A549 (cell line): ENCODE data around the gene LAMA3. TPM values are rescaled to one million over a fixed set of nuclear protein-coding genes. Genes with fewer than 3 reads are reported as not detected.

Experiments used
- ATAC-seq, 2 experiments: fragments of 200-7000 bp in 1 of 2; fragments of >200 bp in 1 of 2; cut with Nextera tagmentation in 1 of 2; cut with Tn5 transposase in 1 of 2; 3 replicates each; pipeline versions ENCODE4 v1.8.0 to v1.9.1; 2018 to 2020; ENCODE audit warnings: mild to moderate bottlenecking in 1 of 2, moderate library complexity in 1 of 2
- CTCF ChIA-PET: fragments of 300-600 bp; sonication (Branson Sonifier 250); formaldehyde crosslinking; extraction: SDS; loops from one replicate; lab custom pipeline; 2021; ENCODE audit warnings: antibody characterized with exemption, inconsistent platforms; lab: Yijun Ruan, JAX
- POLR2A ChIA-PET: fragments of 350-600 bp; formaldehyde crosslinking; extraction: SDS; loops from one replicate; lab custom pipeline; 2021; ENCODE audit warnings: antibody characterized with exemption, inconsistent platforms; lab: Yijun Ruan, JAX
- DNase-seq, 2 experiments: peaks; one replicate each; pipeline versions ENCODE4 v3.0.0 to v3.0.0-alpha.2; 2011 to 2016; ENCODE audit warnings: low read depth in 1 of 2, low spot score in 1 of 2
- FAIRE-seq: peaks from 2 replicates; lab custom pipeline; 2011; peaks lifted over from hg19 to GRCh38; lab: Jason Lieb, UNC
- H3K27ac ChIP-seq, 2 experiments: fragments of >200 bp; sonication (Bioruptor Twin); formaldehyde crosslinking; 3 replicates each; pipeline ENCODE4 v1.5.1; 2016 to 2017
- H3K4me1 ChIP-seq: fragments of >200 bp; sonication (Bioruptor Twin); formaldehyde crosslinking; 3 replicates; pipeline ENCODE4 v1.6.1; 2016
- H3K4me2 ChIP-seq: fragments of >200 bp; sonication (Bioruptor Twin); formaldehyde crosslinking; 3 replicates; pipeline ENCODE4 v1.6.1; 2016
- H3K4me3 ChIP-seq: fragments of >200 bp; sonication (Bioruptor Twin); formaldehyde crosslinking; 3 replicates; pipeline ENCODE4 v1.5.1; 2016
- H3K9me3 ChIP-seq: fragments of >200 bp; sonication (Bioruptor Twin); formaldehyde crosslinking; 3 replicates; pipeline ENCODE4 v1.6.1; 2016
- ATOH8 ChIP-seq: fragments of 250-450 bp; sonication (Bioruptor Pico); IDR thresholded peaks from 2 replicates; pipeline ENCODE4 v1.5.0; 2020; ENCODE audit warnings: low read depth, mild to moderate bottlenecking, moderate library complexity
- BHLHE40 ChIP-seq: IDR thresholded peaks from 2 replicates; pipeline ENCODE4 v1.6.1; 2012; ENCODE audit warnings: low read depth, low read length, inconsistent platforms
- CBX8 ChIP-seq: fragments of 200-600 bp; sonication (generic); IDR thresholded peaks from 2 replicates; pipeline ENCODE4 v1.6.1; 2016
- CEBPB ChIP-seq, 2 experiments: fragments of >200 bp in 1 of 2; sonication (Bioruptor Twin) in 1 of 2; formaldehyde crosslinking in 1 of 2; IDR thresholded peaks; 2 replicates each; pipeline ENCODE4 v1.6.1; 2012 to 2016
- CHD4 ChIP-seq: fragments of 200-600 bp; sonication (generic); IDR thresholded peaks from 2 replicates; pipeline ENCODE4 v1.6.1; 2016; ENCODE audit warnings: antibody characterized with exemption, mild to moderate bottlenecking, borderline replicate concordance
- EHMT2 ChIP-seq: fragments of 200-600 bp; sonication (generic); IDR thresholded peaks from 2 replicates; pipeline ENCODE4 v1.6.1; 2016; ENCODE audit warnings: antibody characterized with exemption, low read depth, mild to moderate bottlenecking, moderate library complexity
- ELK1 ChIP-seq: fragments of 150-350 bp; IDR thresholded peaks from 2 replicates; pipeline ENCODE4 v1.6.1; 2014; ENCODE audit warnings: low read depth, mild to moderate bottlenecking, low read length
- ESRRA ChIP-seq: fragments of 150-350 bp; IDR thresholded peaks from 2 replicates; pipeline ENCODE4 v1.6.1; 2014; ENCODE audit warnings: mild to moderate bottlenecking, low read length, borderline replicate concordance
- FOXS1 ChIP-seq: fragments of 250-450 bp; sonication (Bioruptor Pico); IDR thresholded peaks from 2 replicates; pipeline ENCODE4 v1.5.0; 2020; ENCODE audit warnings: mild to moderate bottlenecking, moderate library complexity
- HES2 ChIP-seq: fragments of >200 bp; sonication (Bioruptor Twin); formaldehyde crosslinking; IDR thresholded peaks from 2 replicates; pipeline ENCODE4 v1.6.1; 2016
- HEYL ChIP-seq: fragments of 250-450 bp; sonication (Bioruptor Pico); IDR thresholded peaks from 2 replicates; pipeline ENCODE4 v1.8.0; 2021; ENCODE audit warnings: mild to moderate bottlenecking, moderate library complexity
- HOXA7 ChIP-seq: fragments of 250-450 bp; sonication (Bioruptor Pico); IDR thresholded peaks from 2 replicates; pipeline ENCODE4 v1.5.0; 2020; ENCODE audit warnings: mild to moderate bottlenecking, moderate library complexity
- HOXB5 ChIP-seq: fragments of 250-450 bp; sonication (Bioruptor Pico); IDR thresholded peaks from 2 replicates; pipeline ENCODE4 v1.5.0; 2020; ENCODE audit warnings: mild to moderate bottlenecking, moderate library complexity
- KDM1A ChIP-seq: fragments of 200-600 bp; sonication (generic); IDR thresholded peaks from 2 replicates; pipeline ENCODE4 v1.6.1; 2016; ENCODE audit warnings: low read depth, mild to moderate bottlenecking
- MAFK ChIP-seq: fragments of 450-650 bp; IDR thresholded peaks from 2 replicates; pipeline ENCODE4 v1.6.1; 2014; ENCODE audit not compliant: partially characterized antibody
- MAZ ChIP-seq: fragments of 150-350 bp; IDR thresholded peaks from 2 replicates; pipeline ENCODE4 v1.6.1; 2014; ENCODE audit warnings: antibody characterized with exemption, low read depth, low read length, borderline replicate concordance
- MYC ChIP-seq: IDR thresholded peaks from 2 replicates; pipeline ENCODE4 v1.6.1; 2012; ENCODE audit warnings: mild to moderate bottlenecking, inconsistent platforms, low read length, improper control_type of control experiment, borderline replicate concordance
- NFE2L2 ChIP-seq: fragments of 150-350 bp; conservative IDR thresholded peaks from 2 replicates; pipeline ENCODE4 v1.6.1; 2014; ENCODE audit warnings: low read length
- PBX3 ChIP-seq: IDR thresholded peaks from 2 replicates; pipeline ENCODE4 v1.6.1; 2012
- PHF8 ChIP-seq: fragments of 200-600 bp; sonication (generic); IDR thresholded peaks from 2 replicates; pipeline ENCODE4 v1.6.1; 2016; ENCODE audit warnings: low read depth, mild to moderate bottlenecking, antibody characterized with exemption, moderate library complexity, borderline replicate concordance
- POLR2A ChIP-seq: IDR thresholded peaks from 2 replicates; pipeline ENCODE4 v1.6.1; 2012; ENCODE audit warnings: mild to moderate bottlenecking, low read length
- RAD21 ChIP-seq, 2 experiments: fragments of >200 bp in 1 of 2; sonication (Bioruptor Twin) in 1 of 2; formaldehyde crosslinking in 1 of 2; IDR thresholded peaks in 1 of 2; conservative IDR thresholded peaks in 1 of 2; 2 replicates in 1 of 2; 3 replicates in 1 of 2; pipeline ENCODE4 v1.6.1; 2012 to 2018; ENCODE audit warnings: inconsistent platforms in 1 of 2
- RFX5 ChIP-seq: fragments of 450-650 bp; IDR thresholded peaks from 2 replicates; pipeline ENCODE4 v1.7.1; 2014; ENCODE audit warnings: antibody characterized with exemption, mild to moderate bottlenecking, moderate library complexity
- RNF2 ChIP-seq: fragments of 200-600 bp; sonication (generic); IDR thresholded peaks from 2 replicates; pipeline ENCODE4 v1.6.1; 2016; ENCODE audit warnings: low read depth, mild to moderate bottlenecking, antibody characterized with exemption, moderate library complexity, borderline replicate concordance
- SMC3 ChIP-seq: fragments of >200 bp; sonication (Bioruptor Twin); formaldehyde crosslinking; IDR thresholded peaks from 3 replicates; pipeline ENCODE4 v1.6.1; 2018; ENCODE audit warnings: inconsistent platforms
- SREBF2 ChIP-seq: fragments of 450-650 bp; IDR thresholded peaks from 2 replicates; pipeline ENCODE4 v1.6.1; 2014; ENCODE audit warnings: mild to moderate bottlenecking, moderate library complexity
- TFCP2L1 ChIP-seq: fragments of 250-450 bp; sonication (Bioruptor Pico); IDR thresholded peaks from 2 replicates; pipeline ENCODE4 v1.5.0; 2021; ENCODE audit warnings: mild to moderate bottlenecking
- USF2 ChIP-seq: fragments of 450-650 bp; IDR thresholded peaks from 2 replicates; pipeline ENCODE4 v1.6.1; 2014; ENCODE audit warnings: antibody characterized with exemption
- ZFP36 ChIP-seq: fragments of 450-650 bp; IDR thresholded peaks from 2 replicates; pipeline ENCODE4 v1.6.1; 2014; ENCODE audit warnings: borderline replicate concordance; ENCODE audit not compliant: partially characterized antibody
- ZNF302 ChIP-seq: fragments of 250-450 bp; sonication (Bioruptor Pico); IDR thresholded peaks from 2 replicates; pipeline ENCODE4 v1.9.0; 2021; ENCODE audit warnings: inconsistent platforms, mild to moderate bottlenecking, moderate library complexity
- ZSCAN20 ChIP-seq: fragments of 250-450 bp; sonication (Bioruptor Pico); IDR thresholded peaks from 2 replicates; pipeline ENCODE4 v1.8.0; 2022; ENCODE audit warnings: mild to moderate bottlenecking, moderate library complexity
- WGBS: methylation state at CpG from one replicate; pipeline ENCODE4 v1.1.6; 2017; ENCODE audit errors: missing lambda C conversion rate; 5-methylcytosine and 5-hydroxymethylcytosine counted together
- polyA plus RNA-seq, 4 experiments: library from polyadenylated mRNA; depleted of rRNA in 3 of 4; stranded (reverse); fragments of >200 nt; fragmentation: RNase III in 1 of 4; extraction: RNeasy Plus Mini Kit Qiagen cat#74134 plus additional on column Dnase treatment in 1 of 4; gene quantifications; 2 replicates in 3 of 4; 3 replicates in 1 of 4; pipeline ENCODE4 v1.2.3, GENCODE V29; 2011 to 2017

LAMA3 gene
- polyA plus RNA-seq, 2 of the 4 experiments (the other 2 are of a cell fraction), result 18.2 to 31.0 TPM

- TF ChIP-seq RAD21 (conservative IDR thresholded peaks at IDR 0.05 in 1 of 2, IDR thresholded peaks at IDR 0.05 in 1 of 2) (no peak), KDM1A (no peak), SREBF2 (no peak), EHMT2 (no peak), BHLHE40 (no peak), FOXS1 (CRISPR knock-in tag) (no peak), TFCP2L1 (CRISPR knock-in tag) (no peak), ELK1 (no peak), MAFK (no peak)
These were observed 253.9 kb downstream of the LAMA3 start (continued) for GRCh38 chr18:23943104-23943503.

GRCh38 chr18:23943903-23944624 lies 254.8 kb downstream of the LAMA3 start:
- Histone ChIP-seq H3K27ac (no peak overlapping the region), H3K9me3 (no peaks in the 10 kb centered on the region), H3K4me2 (no peak overlapping the region), H3K4me1 (no peaks in the 10 kb centered on the region), H3K4me3 (no peak overlapping the region)
- peak in 1 of 2 experiments; percentile 30 for DNase-seq
- WGBS, result 89% methylated on average over 7 of the region's 7 CpGs
- ATAC-seq, result no peak
- POLR2A ChIA-PET, result no interaction called here
- no peak for TF ChIP-seq ZSCAN20 (CRISPR knock-in tag)
- no peak for TF ChIP-seq BHLHE40
- no peak for TF ChIP-seq HEYL (CRISPR knock-in tag)
- no peak for TF ChIP-seq CHD4
- TF ChIP-seq HOXB5 (CRISPR knock-in tag), result no peak
- no peak for TF ChIP-seq ESRRA
- no peak for TF ChIP-seq KDM1A
- TF ChIP-seq NFE2L2, result no peak
- no peak for TF ChIP-seq MAZ
- no peak for TF ChIP-seq PHF8
- no peak for TF ChIP-seq CEBPB (IDR thresholded peaks at IDR 0.05)
- TF ChIP-seq HES2, result no peak
- no peak for TF ChIP-seq RFX5
- no peak for TF ChIP-seq RAD21 (conservative IDR thresholded peaks at IDR 0.05 in 1 of 2, IDR thresholded peaks at IDR 0.05 in 1 of 2)
- no peak for TF ChIP-seq ZNF302 (CRISPR knock-in tag)
- CTCF ChIA-PET, result interaction anchor here (1.1 to 1.3 kb wide), 2 partner anchors 26 to 176 kb away, joined by 3 to 4 read pairs; no protein-coding TSS in a partner anchor
- no peak for FAIRE-seq

- no peak overlapping the region for H3K4me3 ChIP-seq
- POLR2A ChIA-PET, result no interaction called here
- H3K9me3 ChIP-seq, result no peaks in the 10 kb centered on the region
- WGBS, result 88% methylated on average over 7 of the region's 7 CpGs
- CTCF ChIA-PET, result interaction anchor here (1.1 to 1.3 kb wide), 2 partner anchors 27 to 174 kb away, joined by 3 to 4 read pairs; no protein-coding TSS in a partner anchor
- H3K4me1 ChIP-seq, result no peaks in the 10 kb centered on the region
- FAIRE-seq, result no peak
- no peak overlapping the region for H3K4me2 ChIP-seq
- no peak for DNase-seq
- H3K27ac ChIP-seq, result no peak overlapping the region
- ATAC-seq, result no peak
- TF ChIP-seq HES2, result no peak
- no peak for TF ChIP-seq CBX8
- TF ChIP-seq NFE2L2, result no peak
- TF ChIP-seq HOXB5 (CRISPR knock-in tag), result no peak
- no peak for TF ChIP-seq ATOH8 (CRISPR knock-in tag)
- TF ChIP-seq POLR2A, result no peak
- no peak for TF ChIP-seq ZFP36
- TF ChIP-seq RNF2, result no peak
- TF ChIP-seq HOXA7 (CRISPR knock-in tag), result no peak
- no peak for TF ChIP-seq ZSCAN20 (CRISPR knock-in tag)
- no peak for TF ChIP-seq ZNF302 (CRISPR knock-in tag)
- TF ChIP-seq PBX3, result no peak
- no peak for TF ChIP-seq SMC3
- TF ChIP-seq USF2, result no peak
- TF ChIP-seq MYC, result no peak
These were observed 256.3 kb downstream of the LAMA3 start for GRCh38 chr18:23945416-23946079.
